Measurements from ENCODE around the gene TAPT1. TPM values are rescaled to one million over a fixed set of nuclear protein-coding genes. Genes with fewer than 3 reads are reported as not detected.

The TAPT1 gene
- total and polyA plus RNA-seq, 9 of the 15 experiments (the other 6 are each of a cell fraction or from before 2014, with no cell fraction given) = 1.6 to 36.7 (median 20.7) TPM

- TF ChIP-seq PRDM10 (IDR thresholded peaks at IDR 0.05; ENCODE audit: partially characterized antibody) (no peak), TEAD4 (IDR thresholded peaks at IDR 0.05; ENCODE audit: low read length) (no peak), TEAD4 (CRISPR knock-in tag; IDR thresholded peaks at IDR 0.05; ENCODE audit: borderline replicate concordance) (no peak), POLR2G (IDR thresholded peaks at IDR 0.05; ENCODE audit: low read depth, low read length) (peak; percentile 84), RAD51 (IDR thresholded peaks at IDR 0.05; ENCODE audit: borderline replicate concordance, low read depth) (no peak), GMEB1 (CRISPR knock-in tag; IDR thresholded peaks at IDR 0.05) (peak; percentile 80), ZKSCAN1 (IDR thresholded peaks at IDR 0.05; ENCODE audit: low read depth, low read length) (no peak), RBFOX2 (IDR thresholded peaks at IDR 0.05; ENCODE audit: low read depth, low read length) (peak; percentile 82), MECOM (CRISPR knock-in tag; IDR thresholded peaks at IDR 0.05) (no peak), BRF1 (IDR thresholded peaks at IDR 0.05; ENCODE audit: borderline replicate concordance, extremely low read depth, insufficient read length) (no peak), ZNF12 (CRISPR knock-in tag; IDR thresholded peaks at IDR 0.05) (no peak), CREB1 (IDR thresholded peaks at IDR 0.05) (peak; percentile 93), CREB1 (CRISPR knock-in tag; IDR thresholded peaks at IDR 0.05) (peak; percentile 74), SRSF9 (IDR thresholded peaks at IDR 0.05; ENCODE audit: borderline replicate concordance, low read depth, low read length) (no peak), ZNF696 (CRISPR knock-in tag; conservative IDR thresholded peaks at IDR 0.05) (no peak), NR0B1 (IDR thresholded peaks at IDR 0.05; ENCODE audit: partially characterized antibody) (no peak), CBX1 (IDR thresholded peaks at IDR 0.05; ENCODE audit: low read depth) (0 out of 2 replicates have a peak, but pooled peaks have one; percentile 13)
Observed at GRCh38 chr4:16225863-16226815, at the start of gene TAPT1 (continued).

Measured in K562 (cell line).